ENCODE data around the gene DNAJC7. TPM values are rescaled to one million over a fixed set of nuclear protein-coding genes. Genes with fewer than 3 reads are reported as not detected.

The DNAJC7 gene
- polyA plus RNA-seq, 1 of the 3 experiments (the other 2 are of a cell fraction): 38.8 TPM

GRCh38 chr17:41986634-41987033, 30.6 kb downstream of the DNAJC7 start:
- H2AFZ ChIP-seq (ENCODE audit: low read depth): no peak overlapping the region
- no peak for DNase-seq
- TF ChIP-seq RAD21 (IDR thresholded peaks at IDR 0.05; ENCODE audit: low read length) (no peak), MEF2A (IDR thresholded peaks at IDR 0.05; ENCODE audit: borderline replicate concordance, low read depth) (no peak), RFX5 (IDR thresholded peaks at IDR 0.05; ENCODE audit: low read length) (no peak), RXRA (IDR thresholded peaks at IDR 0.05; ENCODE audit: borderline replicate concordance, low read depth) (no peak), USF1 (IDR thresholded peaks at IDR 0.05; ENCODE audit: borderline replicate concordance, low read depth) (no peak), POLR2AphosphoS5 (IDR thresholded peaks at IDR 0.05; ENCODE audit: low read depth, low read length) (no peak), FOSL2 (IDR thresholded peaks at IDR 0.05; ENCODE audit: borderline replicate concordance, low read depth) (no peak), JUND (IDR thresholded peaks at IDR 0.05) (no peak)
- 100% methylated on average over 1 of the region's 1 CpG for WGBS (ENCODE audit: low lambda C conversion rate)
- CTCF ChIA-PET: no interaction called here
- H3K9me3 ChIP-seq: no peaks in the 10 kb centered on the region
- peaks cover 6% of the 10 kb centered on the region for H3F3A ChIP-seq (replicated peaks; ENCODE audit: insufficient read depth)
- no peak overlapping the region for H3K4me2 ChIP-seq
- POLR2A ChIA-PET: interaction anchor here (0.6 to 1.4 kb wide), 2 partner anchors 11 to 54 kb away, joined by 3 to 4 read pairs; no protein-coding TSS in a partner anchor
- H4K20me1 ChIP-seq (ENCODE audit: insufficient read depth): no peaks in the 10 kb centered on the region
- H3K36me3 ChIP-seq (replicated peaks in 1 of 2; ENCODE audit: control insufficient read depth in 1 of 2, insufficient read depth in 2 of 2, low read length in 1 of 2): peaks cover 77 to 85% of the 10 kb centered on the region in 2 experiments
- H3K9ac ChIP-seq: no peak overlapping the region
- H3K4me1 ChIP-seq (ENCODE audit: control insufficient read depth in 1 of 2, insufficient read depth in 2 of 2, low read depth in 1 of 2, low read length in 1 of 2): no peaks in the 10 kb centered on the region
- H3K27me3 ChIP-seq (ENCODE audit: insufficient read depth): no peaks in the 10 kb centered on the region
- H3K27ac ChIP-seq (ENCODE audit: low read depth in 2 of 2, low read length in 1 of 2): no peak overlapping the region
- no peak overlapping the region for H3K4me3 ChIP-seq (ENCODE audit: low read depth in 2 of 2, low read length in 1 of 2)
- H3K9me2 ChIP-seq: no peaks in the 10 kb centered on the region
- H3K79me2 ChIP-seq (ENCODE audit: insufficient read depth): peaks cover 6% of the 10 kb centered on the region; the same call in 1 of the 2 replicates

DNA sequence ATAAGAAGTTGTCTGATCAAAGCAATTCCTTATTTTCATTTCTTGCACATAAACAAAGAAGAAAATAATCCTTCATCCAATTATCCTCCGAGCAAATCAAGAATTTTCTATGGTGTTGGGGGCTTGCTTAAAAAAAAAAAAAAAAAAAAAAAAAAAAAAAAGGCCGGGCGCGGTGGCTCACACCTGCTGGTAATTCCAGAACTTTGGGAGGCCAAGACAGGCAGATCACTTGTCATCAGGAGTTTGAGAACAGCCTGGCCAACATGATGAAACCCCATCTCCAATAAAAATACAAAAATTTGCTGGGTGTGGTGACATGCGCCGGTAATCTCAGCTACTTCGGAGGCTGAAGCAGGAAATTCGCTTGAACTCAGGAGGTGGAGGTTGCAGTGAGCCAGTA, 31.3 kb downstream of the DNAJC7 start:
- no peak for TF ChIP-seq NFIC (IDR thresholded peaks at IDR 0.05; ENCODE audit: borderline replicate concordance)
- TF ChIP-seq YY1 (IDR thresholded peaks at IDR 0.05; ENCODE audit: low read depth): no peak
- TF ChIP-seq ZBTB33 (IDR thresholded peaks at IDR 0.05; ENCODE audit: borderline replicate concordance, low read depth): no peak
- no peak for TF ChIP-seq POLR2AphosphoS5 (IDR thresholded peaks at IDR 0.05; ENCODE audit: low read depth, low read length)
- TF ChIP-seq TEAD4 (IDR thresholded peaks at IDR 0.05; ENCODE audit: borderline replicate concordance, insufficient read depth): no peak
- TF ChIP-seq SMC3 (IDR thresholded peaks at IDR 0.05; ENCODE audit: low read depth, low read length): no peak
- TF ChIP-seq FOXJ3 (CRISPR knock-in tag; IDR thresholded peaks at IDR 0.05): no peak
- TF ChIP-seq EZH2phosphoT487 (IDR thresholded peaks at IDR 0.05; ENCODE audit: borderline replicate concordance, low read depth): no peak
- TF ChIP-seq RXRA (IDR thresholded peaks at IDR 0.05; ENCODE audit: borderline replicate concordance, low read depth): no peak
- Histone ChIP-seq H3K9me3 (no peaks in the 10 kb centered on the region), H3K9ac (no peak overlapping the region), H3K4me2 (no peak overlapping the region), H3K79me2 (ENCODE audit: insufficient read depth) (0 out of 2 replicates have a peak, but pooled peaks cover 5% of the 10 kb centered on the region), H4K20me1 (ENCODE audit: insufficient read depth) (no peaks in the 10 kb centered on the region), H3K4me3 (ENCODE audit: low read depth in 2 of 2, low read length in 1 of 2) (no peak overlapping the region), H3K36me3 (replicated peaks in 1 of 2; ENCODE audit: control insufficient read depth in 1 of 2, insufficient read depth in 2 of 2, low read length in 1 of 2) (peaks cover 74 to 82% of the 10 kb centered on the region in 2 experiments), H3F3A (replicated peaks; ENCODE audit: insufficient read depth) (peaks cover 6% of the 10 kb centered on the region), H3K9me2 (no peaks in the 10 kb centered on the region), H3K27ac (ENCODE audit: low read depth in 2 of 2, low read length in 1 of 2) (no peak overlapping the region), H2AFZ (ENCODE audit: low read depth) (no peak overlapping the region), H3K4me1 (ENCODE audit: control insufficient read depth in 1 of 2, insufficient read depth in 2 of 2, low read depth in 1 of 2, low read length in 1 of 2) (no peaks in the 10 kb centered on the region), H3K27me3 (ENCODE audit: insufficient read depth) (no peaks in the 10 kb centered on the region)
- ChIA-PET CTCF (interaction anchor here (1.0 kb wide), 1 partner anchor 23 kb away, joined by 4 read pairs; no protein-coding TSS in a partner anchor), POLR2A (interaction anchor here (0.6 to 1.4 kb wide), 3 partner anchors 10 to 122 kb away, joined by 3 to 4 read pairs (median 3); no protein-coding TSS in a partner anchor)
- 95% methylated on average over 8 of the region's 8 CpGs for WGBS (ENCODE audit: low lambda C conversion rate)
- no peak for DNase-seq
